Vagina (tissue), 2 donors: ENCODE results near the gene GATAD2B.

Experiments used
- POLR2A ChIP-seq, 2 donors: fragments of 450-650 bp; IDR thresholded peaks; one replicate each; pipeline ENCODE4 v1.6.1; 2017; ENCODE audit warnings: antibody characterized with exemption in 2 of 2, mild to moderate bottlenecking in 2 of 2, moderate library complexity in 2 of 2
- TF ChIP-seq, protein P1 (sequence below), 3 experiments: fragments of 450-650 bp in 2 of 3; fragments of 200-600 bp in 1 of 3; sonication (generic) in 1 of 3; IDR thresholded peaks; one replicate each; pipeline ENCODE4 v1.5.1; 2017 to 2019; ENCODE audit warnings: antibody characterized with exemption in 3 of 3, mild to moderate bottlenecking in 2 of 3, moderate library complexity in 2 of 3

DNA sequence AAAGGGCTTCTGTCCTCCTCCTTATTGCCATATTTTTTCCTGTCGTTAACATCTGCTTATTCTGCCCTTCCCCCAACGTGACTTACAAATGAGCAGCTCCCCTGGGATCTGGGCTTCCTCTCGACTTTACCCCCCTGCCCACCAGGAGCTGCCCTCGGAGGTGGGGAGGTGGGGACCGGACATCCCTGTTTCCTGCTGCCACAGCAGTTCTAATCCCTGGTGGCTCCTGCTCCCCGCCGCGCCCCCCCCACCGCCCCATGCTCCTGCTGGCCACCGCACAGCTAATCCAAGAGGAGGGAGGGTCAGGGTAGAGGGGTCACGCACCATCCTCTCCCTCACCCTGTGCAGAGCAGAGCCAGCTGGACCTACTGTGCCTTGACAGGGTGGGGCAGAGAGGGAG, 152.0 kb downstream of the GATAD2B start:
- TF ChIP-seq, protein P1, sequence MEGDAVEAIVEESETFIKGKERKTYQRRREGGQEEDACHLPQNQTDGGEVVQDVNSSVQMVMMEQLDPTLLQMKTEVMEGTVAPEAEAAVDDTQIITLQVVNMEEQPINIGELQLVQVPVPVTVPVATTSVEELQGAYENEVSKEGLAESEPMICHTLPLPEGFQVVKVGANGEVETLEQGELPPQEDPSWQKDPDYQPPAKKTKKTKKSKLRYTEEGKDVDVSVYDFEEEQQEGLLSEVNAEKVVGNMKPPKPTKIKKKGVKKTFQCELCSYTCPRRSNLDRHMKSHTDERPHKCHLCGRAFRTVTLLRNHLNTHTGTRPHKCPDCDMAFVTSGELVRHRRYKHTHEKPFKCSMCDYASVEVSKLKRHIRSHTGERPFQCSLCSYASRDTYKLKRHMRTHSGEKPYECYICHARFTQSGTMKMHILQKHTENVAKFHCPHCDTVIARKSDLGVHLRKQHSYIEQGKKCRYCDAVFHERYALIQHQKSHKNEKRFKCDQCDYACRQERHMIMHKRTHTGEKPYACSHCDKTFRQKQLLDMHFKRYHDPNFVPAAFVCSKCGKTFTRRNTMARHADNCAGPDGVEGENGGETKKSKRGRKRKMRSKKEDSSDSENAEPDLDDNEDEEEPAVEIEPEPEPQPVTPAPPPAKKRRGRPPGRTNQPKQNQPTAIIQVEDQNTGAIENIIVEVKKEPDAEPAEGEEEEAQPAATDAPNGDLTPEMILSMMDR (IDR thresholded peaks at IDR 0.05), result no peak
- TF ChIP-seq POLR2A (IDR thresholded peaks at IDR 0.05), result no peak
